Activated T-cell treated with anti-CD3 and anti-CD28 coated beads for 48 hours (primary cell): ENCODE measurements around the gene CDKL4.
"Not testable (repeated sequence)": the region's sequence is repeated elsewhere in the genome, so short reads cannot be mapped to it uniquely, and the experiment has no call there.

Experiments used
- DNase-seq: peaks from one replicate; pipeline ENCODE4 v3.0.0-alpha.2; 2020; ENCODE audit warnings: low read depth

The CDKL4 gene

DNA sequence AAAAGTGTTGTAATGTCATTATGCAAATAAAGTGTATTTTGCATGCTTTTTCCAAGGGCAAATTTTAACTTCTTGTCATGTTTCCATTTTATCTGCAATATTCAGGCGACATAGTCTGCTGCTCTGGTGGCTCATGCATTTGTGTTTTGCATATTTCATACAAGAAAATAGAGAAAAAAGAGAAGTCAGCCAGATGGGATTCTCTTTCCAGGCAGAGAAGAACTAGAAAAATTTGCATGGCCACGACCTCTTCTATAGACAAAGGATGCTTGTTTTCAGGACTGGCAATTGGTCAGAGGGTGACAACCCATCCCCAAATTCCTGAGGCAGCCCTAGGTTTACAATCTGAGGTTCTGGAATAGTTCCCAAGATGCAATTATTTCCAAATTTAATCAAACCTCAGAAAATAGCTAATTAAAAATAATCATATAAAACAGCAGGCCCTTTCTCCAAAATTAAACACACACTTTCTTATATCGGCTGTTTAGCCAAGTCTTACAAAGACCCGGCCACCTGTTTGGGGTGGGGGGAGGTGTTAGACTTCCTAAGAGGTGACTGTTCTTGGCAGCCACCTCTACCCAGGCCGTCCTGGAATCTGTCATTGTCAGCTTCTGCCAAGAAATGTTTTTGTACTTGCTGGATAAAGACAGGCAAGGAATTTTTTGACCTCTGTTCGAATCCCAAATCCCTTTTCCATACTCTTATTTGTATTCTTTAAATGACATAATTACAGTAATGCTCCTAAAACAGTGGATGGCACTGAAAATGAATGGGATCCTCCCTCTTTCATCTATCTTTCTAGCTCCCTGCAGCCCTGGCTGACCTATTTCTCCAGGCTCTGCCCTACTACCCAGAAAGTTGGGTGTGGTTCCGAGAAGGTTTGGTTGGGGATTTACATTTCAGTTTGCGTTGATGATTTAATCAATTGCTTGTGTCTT is 102.2 kb downstream of the CDKL4 start:
- DNase-seq, result no peak

DNA sequence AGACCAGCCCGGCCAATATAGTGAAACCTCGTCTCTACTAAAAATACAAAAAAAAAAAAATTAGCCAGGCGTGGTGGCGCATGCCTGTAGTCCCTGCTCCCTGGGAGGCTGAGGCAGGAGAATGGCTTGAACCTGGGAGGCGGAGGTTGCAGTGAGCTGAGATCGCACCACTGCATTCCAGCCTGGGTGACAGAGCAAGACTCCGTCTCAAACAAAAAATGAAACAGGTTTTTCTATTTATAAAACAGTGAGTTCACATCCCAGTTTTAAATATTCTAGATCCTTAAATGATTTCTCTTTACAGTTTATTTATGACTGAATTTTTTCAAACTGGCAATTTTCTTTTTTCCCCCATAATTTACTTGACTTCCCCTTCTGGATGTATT is 102.8 kb downstream of the CDKL4 start:
- DNase-seq, result not testable (repeated sequence)

DNA sequence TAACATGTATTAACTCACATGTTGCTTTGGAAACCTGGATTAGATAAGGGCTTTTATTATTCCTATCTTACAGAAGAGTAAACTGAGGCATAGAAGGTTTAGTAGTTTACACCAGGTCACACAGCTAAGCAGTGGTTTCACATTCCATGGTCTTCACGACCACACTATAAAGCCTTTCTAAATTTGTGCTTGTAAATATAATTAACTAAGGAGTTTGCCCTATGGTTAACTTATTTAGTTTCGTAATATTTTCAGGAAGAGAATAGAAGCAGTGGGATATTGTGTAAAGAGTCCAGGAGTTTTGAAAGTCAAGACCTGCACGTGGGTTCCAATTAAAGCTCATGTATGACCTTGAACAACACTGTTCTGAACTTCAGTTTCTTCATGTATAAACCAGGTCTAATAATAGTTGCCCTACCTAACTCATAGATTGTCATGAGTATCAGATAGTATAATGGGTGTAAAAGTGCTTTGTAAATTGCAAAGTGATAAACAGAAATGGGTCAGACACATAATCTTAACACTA is 103.4 kb downstream of the CDKL4 start:
- no peak for DNase-seq

DNA sequence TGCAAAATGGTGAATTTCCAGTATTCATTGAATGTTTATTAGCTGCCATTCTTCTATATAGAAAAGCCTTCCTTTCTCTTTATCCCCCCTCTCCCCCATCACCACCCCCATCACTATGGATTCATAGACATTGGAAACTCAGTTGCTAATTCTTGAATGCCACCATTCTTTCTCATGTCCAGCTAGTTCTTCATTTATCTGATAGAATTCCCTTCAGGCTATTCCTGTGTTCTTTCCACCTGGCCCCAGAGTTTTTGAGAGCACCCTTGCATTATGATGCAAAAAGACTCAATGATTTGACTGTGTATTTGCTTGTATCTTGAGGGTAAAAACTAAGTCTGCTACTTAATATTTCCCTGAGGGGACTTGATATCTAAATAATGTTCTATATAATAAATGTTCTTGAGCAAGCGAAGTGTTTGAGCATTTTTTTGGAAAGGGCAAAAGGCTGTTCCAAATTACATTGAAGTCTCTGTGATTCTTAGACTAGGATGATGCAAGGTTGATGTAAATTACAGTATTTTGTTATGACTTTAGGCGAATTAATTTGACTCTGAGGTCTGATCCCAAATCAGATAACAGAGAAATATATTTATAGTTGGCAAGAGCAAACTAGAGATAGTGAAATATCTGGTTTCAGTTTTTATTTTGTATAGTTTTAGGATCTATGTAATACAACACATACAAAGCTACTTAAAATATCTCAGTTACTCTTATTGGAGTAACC is 104.1 kb downstream of the CDKL4 start:
- DNase-seq, result no peak

DNA sequence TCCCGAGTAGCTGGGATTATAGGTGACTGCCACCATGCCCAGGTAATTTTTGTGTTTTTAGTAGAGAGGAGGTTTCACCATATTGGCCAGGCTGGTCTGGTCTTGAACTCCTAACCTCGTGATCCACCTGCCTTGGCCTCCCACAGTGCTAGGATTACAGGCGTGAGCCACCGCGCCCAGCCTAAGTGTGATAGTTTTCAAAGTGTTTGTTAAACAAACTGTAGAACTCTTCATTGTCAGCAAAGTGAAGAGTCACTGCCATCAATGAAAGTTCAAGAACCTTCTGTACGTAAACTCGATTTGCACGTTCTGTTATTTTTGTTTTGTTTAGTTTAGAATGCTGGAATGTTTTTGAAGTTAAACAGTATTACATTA is 104.9 kb downstream of the CDKL4 start:
- no peak for DNase-seq

DNA sequence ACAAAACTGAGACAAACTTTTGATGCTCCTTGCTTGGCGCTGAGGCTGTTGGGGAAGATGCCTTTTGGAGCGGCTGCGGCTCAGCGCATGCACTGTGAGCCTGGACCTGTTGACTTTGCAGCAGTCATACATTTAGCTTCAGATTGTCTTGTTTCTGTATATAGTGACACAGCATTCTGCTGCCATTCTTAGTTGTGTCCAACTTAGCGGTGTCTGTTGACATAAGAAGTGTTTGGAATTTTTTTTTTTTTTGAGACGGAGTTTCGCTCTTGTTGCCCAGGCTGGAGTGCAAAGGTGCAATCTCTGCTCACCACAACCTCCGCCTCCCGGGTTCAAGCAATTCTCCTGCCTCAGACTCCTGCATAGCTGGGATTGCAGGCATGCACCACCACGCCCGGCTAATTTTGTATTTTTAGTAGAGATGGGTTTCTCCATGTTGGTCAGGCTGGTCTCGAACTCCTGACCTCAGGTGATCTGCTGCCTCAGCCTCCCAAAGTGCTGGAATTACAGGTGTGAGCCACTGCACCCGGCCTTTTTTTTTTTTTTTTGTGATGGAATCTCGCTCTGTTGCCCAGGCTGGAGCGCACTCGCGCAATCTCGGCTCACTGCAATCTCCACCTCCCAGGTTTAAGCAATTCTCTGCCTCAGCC is 105.5 kb downstream of the CDKL4 start:
- DNase-seq, result not testable (repeated sequence)

DNA sequence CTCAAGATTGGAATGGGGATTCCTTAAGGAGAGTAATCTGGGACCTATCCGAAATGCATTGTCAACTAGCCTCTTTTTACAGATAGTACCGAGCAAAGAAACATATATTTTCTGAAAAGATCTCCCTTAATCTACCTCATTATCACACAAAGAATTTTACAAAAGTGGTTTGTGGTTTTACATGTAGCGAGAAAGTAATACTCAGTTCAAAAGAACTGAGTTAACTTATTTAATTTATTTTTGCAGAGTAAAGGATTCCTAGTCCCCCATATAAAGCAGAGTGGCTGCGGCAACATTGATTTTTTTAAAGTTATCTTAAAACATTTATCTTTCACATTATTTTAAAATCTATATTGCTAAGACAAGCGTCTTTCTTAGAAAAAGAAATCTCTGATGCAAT is 107.0 kb downstream of the CDKL4 start:
- no peak for DNase-seq

DNA sequence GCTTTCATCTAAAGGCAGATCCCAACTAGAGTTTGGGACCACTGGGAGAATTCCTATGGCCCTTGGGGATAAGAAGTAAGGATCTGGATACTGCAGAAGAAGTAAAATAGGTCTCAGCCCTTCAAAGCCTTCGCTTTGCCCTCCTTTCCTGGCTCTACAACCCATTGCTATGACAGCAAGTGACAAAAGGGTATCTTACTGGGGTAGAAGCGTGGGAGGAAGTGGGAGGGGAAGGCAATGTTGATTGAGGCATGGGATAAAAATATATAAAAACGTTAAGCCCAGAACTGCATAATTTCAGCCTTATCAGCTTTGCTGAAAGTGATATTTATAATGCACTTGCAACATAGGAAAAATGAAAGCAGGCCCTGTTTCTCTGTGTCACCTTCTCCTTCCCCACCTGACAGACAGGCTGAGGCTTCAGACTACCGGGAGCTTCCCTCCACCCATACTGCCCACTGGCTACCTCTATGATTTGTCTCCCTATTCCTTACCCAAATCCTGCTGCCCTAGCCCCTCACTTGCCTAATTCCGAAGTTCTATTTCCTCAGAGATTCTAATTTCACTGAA is 108.0 kb downstream of the CDKL4 start:
- DNase-seq, result no peak

DNA sequence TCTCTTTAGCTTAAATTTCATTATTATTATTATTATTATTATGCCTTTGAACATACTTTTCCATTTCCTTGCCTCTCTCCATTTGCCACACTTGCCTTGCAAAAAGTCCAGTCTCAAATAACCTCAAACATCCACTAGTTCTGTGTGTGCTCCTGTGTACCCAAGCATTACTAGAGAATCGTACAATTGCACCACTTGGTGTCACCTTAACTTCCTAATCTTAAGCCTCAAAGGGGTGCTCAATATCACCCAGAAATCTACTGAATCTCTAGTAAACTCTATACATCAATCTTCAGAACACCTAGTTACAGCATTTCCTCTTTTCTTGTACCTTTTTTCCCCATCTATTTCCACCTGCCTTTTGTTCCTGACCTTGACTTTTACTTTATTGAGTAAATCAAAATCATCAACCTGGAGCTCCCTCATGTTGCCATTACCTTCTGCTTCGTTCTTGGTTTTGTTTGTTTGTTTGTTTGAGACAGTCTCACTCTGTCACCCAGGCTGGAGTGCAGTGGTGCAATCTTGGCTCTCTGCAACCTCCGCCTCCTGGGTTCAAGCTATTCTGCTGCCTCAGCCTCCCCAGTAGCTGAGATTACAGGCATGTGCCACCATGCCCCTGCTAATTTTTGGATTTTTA is 110.4 kb downstream of the CDKL4 start:
- no peak for DNase-seq

DNA sequence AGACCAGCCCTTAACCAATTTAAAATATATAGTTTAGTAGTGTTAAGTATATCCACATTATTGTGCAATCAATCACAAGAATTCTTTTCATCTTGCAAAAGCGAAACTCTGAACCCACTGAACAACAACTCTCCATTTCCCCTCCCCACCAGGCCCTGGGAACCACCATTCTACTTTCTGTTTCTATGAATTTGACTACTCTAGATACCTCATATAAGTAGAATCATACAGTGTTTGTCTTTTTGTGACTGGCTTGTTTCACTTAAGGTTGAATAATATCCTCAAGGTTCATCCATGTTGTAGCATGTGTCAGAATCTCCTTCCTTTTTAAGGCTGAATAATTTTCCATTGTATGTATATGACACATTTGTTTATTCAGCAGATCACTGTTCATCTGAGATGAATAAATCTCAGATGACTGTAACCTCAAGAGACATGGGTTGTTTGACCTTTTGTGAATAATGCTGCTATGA is 114.8 kb downstream of the CDKL4 start:
- peak; percentile 59 for DNase-seq

DNA sequence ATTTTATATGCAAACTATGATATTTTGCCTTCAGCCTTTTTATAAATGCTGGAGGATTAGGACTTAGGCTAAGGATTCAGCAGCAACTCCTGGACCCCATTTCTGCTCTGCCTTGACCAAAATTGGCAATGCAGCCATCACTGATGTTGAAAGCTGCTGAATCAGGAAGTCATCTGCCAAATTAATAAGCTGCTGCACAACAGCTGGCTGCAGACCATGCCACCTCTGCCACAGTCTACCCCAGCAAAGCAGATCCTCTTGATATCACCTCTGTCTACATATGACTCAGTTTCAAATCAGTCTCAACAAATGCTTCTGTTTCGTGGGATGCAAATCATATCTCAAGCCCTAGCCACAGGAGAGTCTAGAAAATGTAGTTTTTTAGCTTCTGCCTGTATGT is 115.8 kb downstream of the CDKL4 start:
- DNase-seq, result peak; percentile 47
